GM12878 (cell line): ENCODE results near the gene TIMM10. TPM values are rescaled to one million over a fixed set of nuclear protein-coding genes. Genes with fewer than 3 reads are reported as not detected.

Source experiments
- ATAC-seq: fragments of 200-7000 bp; cut with Tn5 transposase; 3 replicates; pipeline ENCODE4 v1.9.1; 2020; ENCODE audit warnings: mild to moderate bottlenecking, moderate library complexity
- BruUV-seq: library from RNA; stranded (reverse); fragments of 400-500 nt; replicated peaks from 2 replicates; lab custom pipeline; 2021; lab: Mats Ljungman, UMichigan
- CTCF ChIA-PET: fragments of 300-600 bp; sonication (Branson Sonifier 250); formaldehyde crosslinking; extraction: SDS; loops from one replicate; lab custom pipeline; 2021; ENCODE audit warnings: inconsistent platforms; lab: Yijun Ruan, JAX
- POLR2A ChIA-PET: fragments of 350-600 bp; formaldehyde crosslinking; extraction: SDS; loops from one replicate; lab custom pipeline; 2021; ENCODE audit warnings: inconsistent platforms; lab: Charles Lee
- RAD21 ChIA-PET: fragments of 300-600 bp; sonication (Branson Sonifier 250); formaldehyde crosslinking; loops from one replicate; lab custom pipeline; 2023; ENCODE audit warnings: antibody characterized with exemption; ENCODE audit not compliant: unreplicated experiment; lab: Charles Lee
- SMC1A ChIA-PET: fragments of 300-600 bp; sonication (Branson Sonifier 250); formaldehyde crosslinking; loops from one replicate; lab custom pipeline; 2023; ENCODE audit not compliant: unreplicated experiment, uncharacterized antibody; lab: Charles Lee
- DNase-seq: peaks from one replicate; pipeline ENCODE4 v3.0.0-alpha.2; 2011; ENCODE audit warnings: low read depth, low spot score
- FAIRE-seq: peaks from 3 replicates; lab custom pipeline; 2011; peaks lifted over from hg19 to GRCh38; lab: Jason Lieb, UNC
- H2AFZ ChIP-seq: 2 replicates; pipeline ENCODE4 v1.6.0; 2011; ENCODE audit warnings: low read depth, low read length, control low read depth; ENCODE audit not compliant: control insufficient read depth
- H3K27ac ChIP-seq: 2 replicates; pipeline ENCODE4 v1.5.1; 2011; ENCODE audit warnings: control low read depth; ENCODE audit not compliant: control insufficient read depth, insufficient read depth
- H3K27me3 ChIP-seq, 2 experiments: replicated peaks in 1 of 2; 2 replicates each; pipeline versions ENCODE4 v1.6.0 to v1.6.1; 2011; ENCODE audit warnings: low read length in 1 of 2; ENCODE audit not compliant: control insufficient read depth in 2 of 2, insufficient read depth in 2 of 2
- H3K36me3 ChIP-seq, 2 experiments: 2 replicates each; pipeline ENCODE4 v1.5.1; 2011; ENCODE audit warnings: low read length in 1 of 2; ENCODE audit not compliant: control insufficient read depth in 2 of 2, insufficient read depth in 2 of 2
- H3K4me1 ChIP-seq: 2 replicates; pipeline ENCODE4 v1.6.1; 2011; ENCODE audit warnings: mild to moderate bottlenecking, low read length, moderate library complexity, mixed read lengths; ENCODE audit not compliant: control insufficient read depth, insufficient read depth
- H3K4me2 ChIP-seq: 2 replicates; pipeline ENCODE4 v1.6.0; 2011; ENCODE audit warnings: control low read depth; ENCODE audit not compliant: control insufficient read depth, insufficient read depth
- H3K4me3 ChIP-seq: fragments of 200-600 bp; sonication (generic); 2 replicates; pipeline ENCODE4 v1.5.1; 2016
- H3K79me2 ChIP-seq: 2 replicates; pipeline ENCODE4 v1.6.0; 2011; ENCODE audit warnings: low read length; ENCODE audit not compliant: control insufficient read depth, insufficient read depth
- H3K9ac ChIP-seq: 2 replicates; pipeline ENCODE4 v1.8.0; 2011; ENCODE audit warnings: low read length, control low read depth, mixed read lengths; ENCODE audit not compliant: control insufficient read depth, insufficient read depth
- H3K9me3 ChIP-seq: replicated peaks from 3 replicates; pipeline ENCODE4 v1.5.1; 2011; ENCODE audit warnings: mild to moderate bottlenecking, low read length; ENCODE audit not compliant: control insufficient read depth, insufficient read depth
- H4K20me1 ChIP-seq: 2 replicates; pipeline ENCODE4 v1.6.0; 2011; ENCODE audit not compliant: control insufficient read depth, insufficient read depth
- JUND ChIP-seq: IDR thresholded peaks from 2 replicates; pipeline ENCODE4 v1.6.1; 2012; ENCODE audit warnings: low read depth, mild to moderate bottlenecking, low read length, improper control_type of control experiment, moderate library complexity
- PML ChIP-seq: IDR thresholded peaks from 2 replicates; pipeline ENCODE4 v1.6.1; 2012; ENCODE audit warnings: low read length, inconsistent platforms
- SMAD1 ChIP-seq: fragments of 450-650 bp; IDR thresholded peaks from 2 replicates; pipeline ENCODE4 v1.6.1; 2018; ENCODE audit warnings: mild to moderate bottlenecking, low read depth; ENCODE audit not compliant: partially characterized antibody
- WGBS: methylation state at CpG from one replicate; pipeline ENCODE4 v1.1.6; 2016; ENCODE audit warnings: low lambda C conversion rate; ENCODE audit not compliant: insufficient replicate concordance, insufficient coverage; ENCODE audit errors: missing lambda C conversion rate; 5-methylcytosine and 5-hydroxymethylcytosine counted together
- in situ Hi-C: fragments of 300-500 bp; cut with MboI; formaldehyde crosslinking; loops from 9 replicates; pipeline ENCODE4 v1.14.3; 2018; ENCODE audit warnings: mixed read lengths
- intact Hi-C: fragments of 100-400 bp; cut with micrococcal nuclease; formaldehyde crosslinking; loops from one replicate; pipeline ENCODE4 v1.14.2; 2022; ENCODE audit not compliant: unreplicated experiment
- polyA plus RNA-seq, 11 experiments: library from polyadenylated mRNA; depleted of rRNA in 4 of 11; unstranded in 6 of 11; stranded (reverse) in 5 of 11; fragments of >200 nt; fragmentation: Nextera tagmentation in 4 of 11; fragmentation: Illumina TruSeq in 1 of 11; extraction: Ambion mirVana in 4 of 11; extraction: Trizol in 1 of 11; gene quantifications; 1 replicate in 1 of 11; 2 replicates in 10 of 11; pipeline versions ENCODE4 v1.2.1 to v1.2.3, GENCODE V29; 2011 to 2016; ENCODE audit warnings: inconsistent platforms in 2 of 11, missing spikeins in 2 of 11, low read depth in 1 of 11
- total RNA-seq, 4 experiments: library from RNA; depleted of rRNA in 3 of 4; stranded (reverse); fragments of >200 nt in 3 of 4; fragmentation: Illumina TruSeq in 1 of 4; extraction: Trizol in 1 of 4; gene quantifications; 2 replicates each; pipeline versions ENCODE4 v1.2.1 to v1.2.3, GENCODE V29; 2013 to 2021
- TF ChIP-seq, protein P1 (sequence below): fragments of 450-650 bp; IDR thresholded peaks from 2 replicates; pipeline ENCODE4 v1.6.1; 2016; ENCODE audit warnings: mild to moderate bottlenecking

TIMM10 gene
- total and polyA plus RNA-seq, 10 of the 15 experiments (the other 5 are each of a cell fraction or from before 2014, with no cell fraction given) = 148 to 898 (median 206) TPM

DNA sequence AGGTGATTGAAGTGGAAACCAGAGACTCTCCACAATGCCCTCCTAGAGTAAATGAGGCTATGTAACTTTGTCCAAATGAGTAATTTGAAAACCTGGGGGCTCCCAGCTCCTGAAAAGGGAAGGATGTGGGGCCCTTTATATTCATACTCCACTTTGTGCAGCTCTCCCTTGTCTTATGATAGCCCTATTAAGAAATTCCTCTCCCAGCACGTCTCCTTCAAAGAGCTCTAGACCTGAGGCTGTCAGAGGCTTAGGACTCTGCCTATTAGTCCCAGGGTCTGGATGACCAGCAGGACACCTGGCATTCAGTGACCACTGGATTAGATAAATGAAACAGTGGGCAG lies 17.1 kb downstream of the TIMM10 start:
- DNase-seq (no peak), ATAC-seq (no peak), FAIRE-seq (no peak)
- Histone ChIP-seq H3K27me3 (no peaks in the 10 kb centered on the region), H2AFZ (no peak overlapping the region), H3K9ac (peak overlapping the region; percentile 2; the same call in 1 of the 2 replicates), H3K4me3 (peak overlapping the region; percentile 90; the same call in 1 of the 2 replicates), H3K79me2 (peaks cover 11% of the 10 kb centered on the region), H3K9me3 (no peaks in the 10 kb centered on the region), H3K36me3 (no peaks in the 10 kb centered on the region), H4K20me1 (no peaks in the 10 kb centered on the region), H3K4me1 (no peaks in the 10 kb centered on the region), H3K4me2 (peak overlapping the region; percentile 78), H3K27ac (no peak overlapping the region)
- intact Hi-C loops = no loop called here
- TF ChIP-seq, protein P1, sequence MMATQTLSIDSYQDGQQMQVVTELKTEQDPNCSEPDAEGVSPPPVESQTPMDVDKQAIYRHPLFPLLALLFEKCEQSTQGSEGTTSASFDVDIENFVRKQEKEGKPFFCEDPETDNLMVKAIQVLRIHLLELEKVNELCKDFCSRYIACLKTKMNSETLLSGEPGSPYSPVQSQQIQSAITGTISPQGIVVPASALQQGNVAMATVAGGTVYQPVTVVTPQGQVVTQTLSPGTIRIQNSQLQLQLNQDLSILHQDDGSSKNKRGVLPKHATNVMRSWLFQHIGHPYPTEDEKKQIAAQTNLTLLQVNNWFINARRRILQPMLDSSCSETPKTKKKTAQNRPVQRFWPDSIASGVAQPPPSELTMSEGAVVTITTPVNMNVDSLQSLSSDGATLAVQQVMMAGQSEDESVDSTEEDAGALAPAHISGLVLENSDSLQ = no peak
- TF ChIP-seq JUND (no peak), PML (no peak), SMAD1 (no peak)
- SMC1A ChIA-PET = interaction anchor here (0.8 to 5.4 kb wide), 7 partner anchors 9 to 55 kb away, joined by 3 to 47 read pairs (median 4); partner anchors contain the start of gene UBE2L6
- 43% methylated on average over 1 of the region's 1 CpG for WGBS
- CTCF ChIA-PET = interaction anchor here (0.8 to 10.6 kb wide), 8 partner anchors 13 to 287 kb away, joined by 3 to 158 read pairs (median 6); partner anchors contain the start of genes RTN4RL2 and UBE2L6
- POLR2A ChIA-PET = interaction anchor here (0.6 to 0.9 kb wide), 3 partner anchors 47 to 247 kb away, joined by 3 to 5 read pairs (median 3); no protein-coding TSS in a partner anchor
- in situ Hi-C loops = no loop called here
- no TSS peak for BruUV-seq
- RAD21 ChIA-PET = interaction anchor here (0.8 to 8.2 kb wide), 4 partner anchors 13 to 168 kb away, joined by 4 to 46 read pairs (median 6); no protein-coding TSS in a partner anchor
